IPS-18a (cell line): ENCODE results near the gene DOK3.
A peak's percentile ranks its signal among the peaks of the same experiment; 100 is the strongest.

ENCODE experiments used
- H3K27ac ChIP-seq: one replicate; pipeline ENCODE4 v1.5.1; 2013; ENCODE audit warnings: low read length
- H3K27me3 ChIP-seq: one replicate; pipeline ENCODE4 v1.6.1; 2013; ENCODE audit warnings: mild to moderate bottlenecking, low read length; ENCODE audit not compliant: control insufficient read depth, insufficient read depth
- H3K36me3 ChIP-seq: one replicate; pipeline ENCODE4 v1.6.1; 2013; ENCODE audit warnings: low read depth, low read length; ENCODE audit not compliant: control insufficient read depth
- H3K4me1 ChIP-seq: one replicate; pipeline ENCODE4 v1.6.1; 2013; ENCODE audit warnings: low read depth, low read length; ENCODE audit not compliant: control insufficient read depth
- H3K4me3 ChIP-seq: one replicate; pipeline ENCODE4 v1.5.1; 2013; ENCODE audit warnings: low read length
- H3K9ac ChIP-seq: one replicate; pipeline ENCODE4 v1.6.1; 2013; ENCODE audit warnings: mild to moderate bottlenecking, low read length, moderate library complexity
- H3K9me3 ChIP-seq: one replicate; pipeline ENCODE4 v1.6.1; 2013; ENCODE audit warnings: low read depth, low read length; ENCODE audit not compliant: control insufficient read depth

Gene DOK3

DNA sequence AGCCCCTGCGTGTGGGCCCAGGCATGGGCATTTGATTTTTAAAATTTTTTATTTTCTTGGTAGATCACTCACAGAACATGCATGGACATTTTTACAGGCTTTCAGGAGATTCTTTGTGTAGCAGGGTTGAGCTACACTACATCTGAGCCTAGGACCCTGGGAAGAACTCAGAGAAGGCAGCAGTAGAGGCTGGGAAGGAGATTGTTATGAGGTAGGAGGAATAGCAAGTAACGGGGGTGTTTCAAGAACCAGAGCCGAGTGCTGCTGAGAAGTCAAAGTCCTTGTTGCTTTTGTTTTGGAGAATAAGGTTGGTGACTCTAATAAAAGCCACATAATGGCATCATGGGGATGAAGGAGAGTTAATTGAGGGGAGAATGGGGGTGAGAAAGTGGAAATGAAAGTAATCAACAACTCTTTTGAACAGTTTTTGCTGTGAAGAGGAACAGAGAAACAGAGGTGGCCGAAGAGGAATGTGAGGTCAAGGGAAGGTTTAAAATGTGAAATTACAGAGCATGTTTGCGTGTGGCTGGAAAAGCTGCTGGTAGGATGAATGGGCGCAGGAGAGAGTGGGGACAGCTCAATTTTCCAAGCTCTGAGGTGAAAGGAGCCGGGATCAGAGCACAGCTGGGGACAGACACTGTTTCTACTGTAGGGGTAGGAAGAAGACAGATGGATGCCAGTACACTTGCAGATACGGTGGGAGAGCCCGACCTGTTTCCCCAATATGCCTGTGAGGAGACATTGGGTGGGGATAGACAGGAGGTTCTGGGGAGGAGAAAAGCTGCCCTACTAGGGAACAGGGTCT lies 7.5 kb downstream of the DOK3 start:
- Histone ChIP-seq H3K4me3 (no peak overlapping the region), H3K36me3 (no peaks in the 10 kb centered on the region), H3K27ac (no peak overlapping the region), H3K27me3 (peaks cover 21% of the 10 kb centered on the region), H3K4me1 (peaks cover 18% of the 10 kb centered on the region), H3K9me3 (no peaks in the 10 kb centered on the region), H3K9ac (no peak overlapping the region)

DNA sequence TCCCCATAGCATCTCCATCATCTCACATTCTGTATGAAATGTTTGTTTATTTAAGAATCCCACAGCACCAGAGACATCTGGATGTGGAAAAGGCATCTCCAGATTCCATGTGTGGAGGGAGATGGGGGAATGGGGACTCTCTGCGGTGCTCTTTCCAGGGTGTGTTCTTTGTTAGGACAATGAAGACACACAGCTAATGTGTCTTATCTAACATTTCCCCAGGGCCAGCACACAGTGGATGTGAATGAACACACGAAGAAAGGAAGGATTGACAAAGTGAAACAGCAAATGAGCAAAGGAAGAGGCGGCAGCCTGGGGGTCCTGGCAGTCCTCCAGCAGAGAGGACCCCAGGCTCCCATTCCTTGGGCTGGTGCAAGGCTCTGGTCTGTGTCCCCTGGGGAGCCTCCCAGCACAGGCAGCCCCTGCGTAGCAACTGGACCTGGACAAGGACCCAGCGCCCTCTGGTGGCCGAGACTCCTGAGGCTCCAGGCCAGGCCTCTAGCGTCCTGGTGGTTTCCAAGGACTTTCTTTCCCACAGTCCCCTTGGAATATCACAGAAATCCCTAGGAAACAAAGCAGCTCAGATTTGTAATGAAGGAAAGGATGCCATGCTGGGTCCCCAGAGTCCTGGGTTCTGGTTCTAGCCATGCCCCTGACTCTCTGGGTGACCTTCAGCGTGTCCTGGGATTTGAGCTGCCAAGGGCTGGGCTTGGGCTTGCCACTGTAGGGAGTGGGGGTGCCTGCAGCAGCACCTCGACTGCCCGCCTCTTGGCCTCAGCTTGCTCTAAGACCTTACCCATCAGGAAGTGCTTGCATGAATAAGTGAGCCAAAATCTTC lies 8.7 kb downstream of the DOK3 start:
- Histone ChIP-seq H3K27me3 (peaks cover 21% of the 10 kb centered on the region), H3K4me3 (no peak overlapping the region), H3K9ac (no peak overlapping the region), H3K27ac (no peak overlapping the region), H3K9me3 (no peaks in the 10 kb centered on the region), H3K4me1 (peaks cover 24% of the 10 kb centered on the region), H3K36me3 (no peaks in the 10 kb centered on the region)

DNA sequence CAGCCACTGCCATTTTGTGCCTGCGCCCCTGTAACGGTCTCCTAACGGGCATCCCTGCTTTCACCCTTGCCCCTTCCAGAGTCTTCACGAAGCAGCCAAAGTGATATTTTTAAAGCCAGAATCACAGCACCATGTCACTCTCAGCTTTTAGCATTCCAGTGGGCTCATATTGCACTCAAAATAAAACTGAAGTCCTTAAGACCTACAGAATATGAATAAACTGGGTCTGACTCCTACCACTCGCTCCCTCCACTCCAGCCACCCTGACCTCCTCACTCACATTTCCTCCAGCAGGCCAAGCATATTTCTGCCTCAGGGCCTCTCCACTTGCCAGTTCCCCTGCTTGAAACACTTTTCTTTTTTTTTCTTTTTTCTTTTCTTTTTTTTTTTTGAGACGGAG lies 9.8 kb downstream of the DOK3 start:
- Histone ChIP-seq H3K27me3 (peaks cover 21% of the 10 kb centered on the region), H3K9ac (no peak overlapping the region), H3K4me1 (peaks cover 34% of the 10 kb centered on the region), H3K27ac (no peak overlapping the region), H3K4me3 (no peak overlapping the region), H3K36me3 (no peaks in the 10 kb centered on the region), H3K9me3 (no peaks in the 10 kb centered on the region)

DNA sequence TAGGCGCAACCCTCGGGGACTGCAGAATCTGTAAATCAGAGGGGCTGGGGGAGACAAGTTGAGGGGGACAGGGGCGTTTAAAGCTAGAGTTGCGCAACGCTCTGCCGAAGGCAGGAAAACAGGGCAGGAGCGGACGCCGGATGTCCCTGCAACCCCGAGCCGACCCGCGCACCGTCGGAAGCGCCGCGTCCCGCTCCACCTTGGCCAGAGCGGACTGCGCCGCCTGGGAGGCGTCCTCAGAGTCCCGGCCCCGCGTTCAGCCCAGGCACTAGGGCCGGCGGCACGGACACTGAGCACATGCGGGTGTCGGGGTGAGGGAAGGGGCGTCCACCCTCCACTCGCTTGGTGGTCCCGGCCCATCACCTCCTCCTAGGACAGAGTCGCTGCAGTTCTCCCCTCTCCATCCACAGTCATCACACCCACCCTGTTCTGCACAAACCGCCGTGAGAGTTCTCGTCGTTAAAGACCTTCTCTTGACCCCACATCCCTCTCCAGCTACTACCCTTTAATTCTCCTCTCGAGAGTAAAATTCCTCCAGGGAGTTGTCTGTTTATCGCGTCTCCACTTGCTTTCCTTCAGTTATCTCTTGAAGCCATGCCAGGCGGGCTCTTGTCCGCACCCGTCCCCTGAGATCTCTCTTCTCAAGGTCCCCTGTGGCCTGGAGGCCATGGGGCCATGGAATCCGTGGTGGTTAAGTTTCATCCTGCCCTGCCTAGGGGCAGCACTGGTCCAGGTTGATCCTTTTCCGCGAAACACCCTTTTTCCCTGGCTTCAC lies 11.4 kb downstream of the DOK3 start:
- Histone ChIP-seq H3K27me3 (peaks cover 21% of the 10 kb centered on the region), H3K4me3 (peak overlapping the region; percentile 71), H3K4me1 (peaks cover 38% of the 10 kb centered on the region), H3K36me3 (peaks cover 6% of the 10 kb centered on the region), H3K27ac (no peak overlapping the region), H3K9ac (peak overlapping the region; percentile 0), H3K9me3 (no peaks in the 10 kb centered on the region)

DNA sequence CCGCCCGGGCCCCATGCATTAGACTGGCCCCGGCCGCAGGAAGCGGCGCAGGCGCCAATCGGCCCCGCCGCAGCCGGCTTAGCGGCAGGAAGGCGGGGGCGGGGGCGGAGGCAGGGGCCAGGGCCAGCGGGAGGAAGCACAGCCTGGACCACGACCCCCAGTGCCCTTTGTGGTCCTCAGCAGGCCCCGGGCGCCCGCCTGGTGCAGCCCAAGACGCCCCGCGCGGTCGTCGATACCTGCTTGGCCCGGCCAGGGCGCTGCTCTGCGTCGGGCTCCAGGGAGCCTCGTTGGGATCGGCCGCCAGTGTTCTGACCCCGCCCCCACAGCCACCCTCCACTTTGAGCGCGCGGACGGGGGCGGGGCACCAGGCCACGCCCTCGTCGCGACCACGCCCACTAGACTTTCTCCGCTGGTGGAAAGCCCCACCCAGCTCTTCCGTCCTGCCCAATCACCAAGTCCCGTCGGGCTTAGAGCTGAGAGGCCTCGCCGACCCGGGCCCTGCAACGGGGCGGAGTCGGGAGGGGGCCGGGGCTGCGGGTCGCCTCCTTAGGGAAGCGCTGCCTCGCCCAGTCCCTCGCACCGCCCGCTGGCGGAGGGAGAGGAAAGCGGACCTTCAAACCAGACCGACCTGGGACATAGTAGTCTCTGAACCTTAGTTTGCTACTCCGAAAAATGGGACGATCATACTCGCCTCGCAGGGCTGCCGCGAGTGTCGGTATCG lies 12.2 kb downstream of the DOK3 start, which contains the start of gene PDLIM7:
TSS of gene PDLIM7 (minus strand) at position 313 of the 721 bp plus-strand sequence. CDS start 1,092 bp downstream, outside the sequence.
- Histone ChIP-seq H3K4me3 (peak within 1 kb of the TSS; percentile 80), H3K27ac (peak within 1 kb of the TSS; percentile 96), H3K27me3 (peaks cover 21% of the 10 kb centered on the region), H3K36me3 (peaks cover 6% of the 10 kb centered on the region), H3K9ac (peak within 1 kb of the TSS; percentile 95), H3K9me3 (no peaks in the 10 kb centered on the region), H3K4me1 (peaks cover 38% of the 10 kb centered on the region)

DNA sequence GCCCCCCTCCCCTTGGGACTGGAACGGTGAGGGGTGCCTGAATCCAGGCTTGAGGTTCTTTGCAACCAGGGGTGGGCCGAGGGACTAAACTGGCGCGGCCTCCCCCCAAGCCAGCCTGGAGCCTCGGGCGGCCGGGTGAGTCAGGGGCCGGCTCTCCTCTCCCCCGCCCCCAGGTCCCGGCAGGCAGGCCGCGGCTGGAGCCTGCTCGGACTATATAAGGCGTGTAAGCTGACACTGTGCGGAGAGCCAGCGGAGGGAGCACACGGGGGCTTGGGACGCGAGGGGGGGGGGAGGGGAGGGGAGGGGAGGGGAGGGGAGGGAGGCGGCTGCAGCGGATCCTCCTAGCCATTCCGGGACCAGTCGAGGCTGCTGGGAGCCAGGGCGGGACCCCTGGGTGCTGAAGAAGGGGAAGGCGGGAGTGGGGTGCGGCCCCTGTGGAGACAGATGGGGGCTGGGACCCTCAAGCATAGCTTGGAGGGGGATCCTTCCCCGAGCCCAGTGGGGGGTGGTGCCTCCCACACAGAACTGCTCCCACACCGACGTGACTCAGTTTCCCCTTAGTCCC lies 12.8 kb downstream of the DOK3 start:
- peaks cover 38% of the 10 kb centered on the region for H3K4me1 ChIP-seq
- no peaks in the 10 kb centered on the region for H3K9me3 ChIP-seq
- peak overlapping the region; percentile 95 for H3K9ac ChIP-seq
- H3K27me3 ChIP-seq: peaks cover 21% of the 10 kb centered on the region
- H3K36me3 ChIP-seq: peaks cover 6% of the 10 kb centered on the region
- H3K4me3 ChIP-seq: peak overlapping the region; percentile 80
- H3K27ac ChIP-seq: peak overlapping the region; percentile 96

DNA sequence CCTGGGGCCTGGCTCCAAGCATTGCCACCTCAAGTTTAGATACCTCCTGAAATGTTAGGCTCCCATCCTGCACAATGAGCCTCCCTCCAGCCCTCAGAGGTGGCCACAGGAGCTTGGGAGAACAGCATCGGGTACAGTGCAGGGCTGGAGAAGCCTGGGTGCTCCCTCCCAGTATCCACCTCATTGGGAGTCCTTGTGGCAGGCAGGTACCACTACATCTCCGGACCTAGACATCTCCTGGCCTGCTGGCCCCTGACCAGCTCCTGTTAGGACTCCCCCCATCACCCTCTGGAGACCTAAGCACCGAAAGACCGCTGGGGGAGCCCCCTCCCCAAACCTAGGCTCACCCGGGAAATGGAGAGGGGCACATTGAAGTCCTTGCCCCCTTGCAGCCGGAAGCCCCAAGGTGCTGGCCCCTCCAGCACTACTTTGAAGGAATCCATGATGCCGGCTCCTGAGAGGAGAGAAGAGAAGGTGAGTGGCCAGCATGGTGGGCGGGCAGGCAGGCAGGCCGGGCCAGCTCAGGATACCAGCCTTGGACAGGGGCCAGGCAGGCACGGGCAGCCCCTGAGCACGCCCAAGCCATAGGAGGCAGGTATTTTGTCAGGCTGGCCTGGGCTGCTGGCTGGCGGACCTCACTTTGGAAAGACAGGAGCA lies 13.4 kb downstream of the DOK3 start:
- Histone ChIP-seq H3K9ac (peak overlapping the region; percentile 95), H3K36me3 (peaks cover 6% of the 10 kb centered on the region), H3K27ac (peak overlapping the region; percentile 96), H3K27me3 (peaks cover 21% of the 10 kb centered on the region), H3K4me3 (peak overlapping the region; percentile 80), H3K9me3 (no peaks in the 10 kb centered on the region), H3K4me1 (peaks cover 35% of the 10 kb centered on the region)

DNA sequence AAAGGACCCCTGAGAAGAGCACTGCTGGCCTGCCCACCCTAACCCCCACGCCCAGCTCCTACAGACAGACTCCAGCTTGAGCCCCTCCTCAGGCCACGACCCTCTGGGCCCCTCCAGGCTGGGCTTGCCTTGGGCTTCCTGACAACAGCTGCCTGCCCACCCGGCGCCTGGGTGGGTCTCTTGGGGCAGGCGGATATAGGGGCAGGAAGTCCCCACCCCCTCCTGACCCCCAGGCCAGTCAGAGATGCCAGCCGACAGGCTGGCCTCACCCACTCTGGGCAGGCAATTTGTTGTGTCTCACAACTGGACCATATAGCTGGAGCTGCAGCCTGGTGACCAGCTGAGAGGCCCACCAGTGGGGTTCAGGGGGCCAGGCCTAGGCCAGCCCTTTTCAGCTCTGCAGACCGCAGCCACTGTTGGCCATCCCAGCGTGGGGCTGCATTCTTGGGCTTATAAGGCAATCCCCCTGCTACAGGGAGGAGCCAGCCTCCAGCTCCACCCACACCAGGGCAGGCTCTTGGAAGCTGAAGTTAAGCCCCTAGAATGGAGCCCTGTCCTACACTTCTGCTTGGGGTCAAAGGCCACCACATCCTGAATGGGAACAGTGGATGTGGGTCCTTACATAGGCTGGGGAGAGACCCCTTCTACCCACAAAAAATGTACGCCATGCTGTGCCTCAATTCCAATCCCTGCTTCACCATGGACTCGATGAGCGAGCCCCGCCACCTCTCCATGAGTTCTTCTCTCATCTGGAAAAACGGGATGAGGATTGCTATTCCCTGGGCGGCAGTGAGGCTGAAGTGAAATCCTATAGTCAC lies 14.2 kb downstream of the DOK3 start:
- Histone ChIP-seq H3K27me3 (peaks cover 21% of the 10 kb centered on the region), H3K36me3 (peaks cover 12% of the 10 kb centered on the region), H3K27ac (peak overlapping the region; percentile 96), H3K4me3 (peak overlapping the region; percentile 80), H3K9ac (peak overlapping the region; percentile 95), H3K4me1 (peaks cover 32% of the 10 kb centered on the region), H3K9me3 (no peaks in the 10 kb centered on the region)

DNA sequence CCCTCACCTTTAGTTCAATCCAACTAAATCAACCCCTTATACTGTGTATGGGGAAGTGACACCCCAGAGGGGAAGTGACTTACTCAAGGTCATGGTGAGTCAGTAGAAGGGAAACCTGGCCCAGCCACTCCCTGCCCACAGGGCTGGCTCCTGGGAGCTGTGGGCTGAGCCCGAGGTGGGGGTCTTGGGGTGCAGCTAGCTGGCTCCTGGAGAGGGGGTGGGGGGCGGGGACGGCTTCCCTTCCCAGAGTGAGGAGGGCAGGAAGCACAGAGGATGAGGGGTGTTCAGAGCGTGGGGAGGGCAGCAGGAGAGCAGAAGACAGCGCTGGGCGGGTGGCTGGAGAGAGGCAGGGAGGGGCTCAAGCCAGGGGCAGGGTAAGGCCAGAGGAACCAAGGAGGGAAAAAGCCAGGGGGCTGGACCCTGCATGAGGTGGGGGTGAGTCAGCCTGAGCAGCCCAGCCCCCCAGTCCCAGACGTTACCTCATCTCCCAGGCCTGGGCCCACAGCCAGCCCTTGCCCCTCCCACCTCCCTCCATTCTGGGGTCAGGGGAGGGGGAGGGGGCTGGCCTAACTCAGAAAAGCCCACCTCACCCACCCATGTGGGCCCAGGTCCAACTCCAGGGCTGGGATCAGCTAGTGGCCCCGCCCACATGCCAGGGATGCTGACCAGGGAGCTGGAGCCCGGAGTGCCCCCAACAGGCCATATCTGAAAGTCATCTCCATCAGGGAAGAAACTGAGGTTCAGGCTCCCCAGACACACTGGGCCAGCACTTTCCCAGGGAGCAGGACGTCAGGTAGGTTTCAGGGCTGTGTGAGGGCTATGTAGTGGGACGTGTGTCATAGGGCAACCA lies 15.1 kb downstream of the DOK3 start:
- Histone ChIP-seq H3K9me3 (no peaks in the 10 kb centered on the region), H3K36me3 (peaks cover 21% of the 10 kb centered on the region), H3K27me3 (peaks cover 16% of the 10 kb centered on the region), H3K27ac (peak overlapping the region; percentile 96), H3K4me1 (peaks cover 32% of the 10 kb centered on the region), H3K4me3 (peak overlapping the region; percentile 80), H3K9ac (peak overlapping the region; percentile 95)
